ENCODE results near the gene SCN11A. TPM values are rescaled to one million over a fixed set of nuclear protein-coding genes. Genes with fewer than 3 reads are reported as not detected.

The SCN11A gene
- total RNA-seq, 1 experiment from 2014 or later, result 0.05 TPM

DNA sequence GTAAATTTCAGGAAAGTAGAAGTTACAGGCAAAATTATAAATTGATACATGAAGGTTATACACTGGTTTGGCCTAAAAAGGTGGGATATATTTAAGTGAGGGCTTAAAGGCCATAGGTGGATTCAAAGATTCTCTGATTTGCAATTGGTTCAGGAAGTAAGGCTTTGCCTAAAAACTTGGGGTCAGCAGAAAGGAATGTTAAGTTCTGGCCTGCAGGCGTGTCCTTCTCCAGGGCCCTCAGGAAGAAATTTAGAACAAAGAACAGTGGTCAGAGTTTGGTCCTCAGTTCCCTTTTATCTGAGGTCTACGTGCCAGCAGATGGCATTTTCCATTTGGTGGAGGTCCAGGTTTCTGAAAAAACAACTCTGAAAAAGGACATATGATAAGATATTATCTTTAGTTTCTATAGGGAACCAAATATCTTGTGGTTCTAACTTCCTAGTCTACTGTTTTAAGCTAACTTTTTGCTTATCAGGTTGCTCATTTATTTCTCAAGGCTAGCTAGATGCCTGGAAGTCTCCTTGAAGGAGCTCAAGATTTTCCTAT lies 40.5 kb downstream of the SCN11A start:
- Histone ChIP-seq H2AFZ (ENCODE audit: low read depth, low read length, poor library complexity, severe bottlenecking) (no peak overlapping the region), H3K27ac (ENCODE audit: low read depth, low read length) (no peak overlapping the region), H3K4me3 (replicated peaks in 1 of 2; ENCODE audit: low read depth in 1 of 2, low read length in 2 of 2) (no peak overlapping the region), H3K36me3 (ENCODE audit: control insufficient read depth in 1 of 2, insufficient read depth in 2 of 2, low read length in 2 of 2) (no peaks in the 10 kb centered on the region), H3K9me2 (ENCODE audit: insufficient read depth) (no peaks in the 10 kb centered on the region), H3K4me1 (ENCODE audit: control insufficient read depth in 1 of 2, insufficient read depth in 2 of 2, low read length in 2 of 2) (no peaks in the 10 kb centered on the region), H4K20me1 (ENCODE audit: insufficient read depth) (no peaks in the 10 kb centered on the region), H3K9me3 (ENCODE audit: control insufficient read depth in 1 of 2, insufficient read depth in 1 of 2, low read depth in 1 of 2, low read length in 2 of 2) (no peaks in the 10 kb centered on the region), H3K27me3 (ENCODE audit: insufficient read depth, low read length) (0 out of 2 replicates have a peak, but pooled peaks cover 3% of the 10 kb centered on the region), H3K9ac (ENCODE audit: low read length) (no peak overlapping the region), H3K79me2 (ENCODE audit: insufficient read depth, low read length) (no peaks in the 10 kb centered on the region), H3K4me2 (ENCODE audit: low read length) (no peak overlapping the region)
- RAD21 ChIA-PET (ENCODE audit: low non-redundant PET in 1 of 2, low total read pairs in 2 of 2, uncharacterized antibody in 2 of 2, unreplicated experiment in 2 of 2), result no interaction called here
- POLR2A ChIA-PET, result no interaction called here
- DNase-seq (ENCODE audit: low read depth, low spot score) (no peak), ATAC-seq (no peak)
- no peak for TF ChIP-seq POLR2AphosphoS5 (IDR thresholded peaks at IDR 0.05; ENCODE audit: low read depth, low read length)
- TF ChIP-seq FOSL1 (IDR thresholded peaks at IDR 0.05; ENCODE audit: low read depth), result no peak
- no peak for TF ChIP-seq JUND (IDR thresholded peaks at IDR 0.05)
- TF ChIP-seq, protein P1, sequence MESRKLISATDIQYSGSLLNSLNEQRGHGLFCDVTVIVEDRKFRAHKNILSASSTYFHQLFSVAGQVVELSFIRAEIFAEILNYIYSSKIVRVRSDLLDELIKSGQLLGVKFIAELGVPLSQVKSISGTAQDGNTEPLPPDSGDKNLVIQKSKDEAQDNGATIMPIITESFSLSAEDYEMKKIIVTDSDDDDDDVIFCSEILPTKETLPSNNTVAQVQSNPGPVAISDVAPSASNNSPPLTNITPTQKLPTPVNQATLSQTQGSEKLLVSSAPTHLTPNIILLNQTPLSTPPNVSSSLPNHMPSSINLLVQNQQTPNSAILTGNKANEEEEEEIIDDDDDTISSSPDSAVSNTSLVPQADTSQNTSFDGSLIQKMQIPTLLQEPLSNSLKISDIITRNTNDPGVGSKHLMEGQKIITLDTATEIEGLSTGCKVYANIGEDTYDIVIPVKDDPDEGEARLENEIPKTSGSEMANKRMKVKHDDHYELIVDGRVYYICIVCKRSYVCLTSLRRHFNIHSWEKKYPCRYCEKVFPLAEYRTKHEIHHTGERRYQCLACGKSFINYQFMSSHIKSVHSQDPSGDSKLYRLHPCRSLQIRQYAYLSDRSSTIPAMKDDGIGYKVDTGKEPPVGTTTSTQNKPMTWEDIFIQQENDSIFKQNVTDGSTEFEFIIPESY (IDR thresholded peaks at IDR 0.05; ENCODE audit: extremely low read depth, insufficient replicate concordance, low read length), result no peak
- no peak for TF ChIP-seq EZH2phosphoT487 (IDR thresholded peaks at IDR 0.05; ENCODE audit: borderline replicate concordance)
- TF ChIP-seq CEBPB (IDR thresholded peaks at IDR 0.05; ENCODE audit: low read depth), result no peak
- TF ChIP-seq, protein P2, sequence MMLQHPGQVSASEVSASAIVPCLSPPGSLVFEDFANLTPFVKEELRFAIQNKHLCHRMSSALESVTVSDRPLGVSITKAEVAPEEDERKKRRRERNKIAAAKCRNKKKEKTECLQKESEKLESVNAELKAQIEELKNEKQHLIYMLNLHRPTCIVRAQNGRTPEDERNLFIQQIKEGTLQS (IDR thresholded peaks at IDR 0.05), result no peak
- TF ChIP-seq SIN3A (IDR thresholded peaks at IDR 0.05; ENCODE audit: low read depth), result no peak
- no peak for TF ChIP-seq POLR2A (IDR thresholded peaks at IDR 0.05; ENCODE audit: borderline replicate concordance, extremely low read depth, insufficient read depth, insufficient read length)
- no peak for TF ChIP-seq ELF1 (IDR thresholded peaks at IDR 0.05; ENCODE audit: borderline replicate concordance, low read depth)
- TF ChIP-seq RAD21 (IDR thresholded peaks at IDR 0.05; ENCODE audit: low read depth), result no peak
- no peak for TF ChIP-seq ZNF274 (IDR thresholded peaks at IDR 0.05; ENCODE audit: low read depth, low read length)
- no peak for TF ChIP-seq SP1 (IDR thresholded peaks at IDR 0.05; ENCODE audit: low read depth)
- TF ChIP-seq, protein P3, sequence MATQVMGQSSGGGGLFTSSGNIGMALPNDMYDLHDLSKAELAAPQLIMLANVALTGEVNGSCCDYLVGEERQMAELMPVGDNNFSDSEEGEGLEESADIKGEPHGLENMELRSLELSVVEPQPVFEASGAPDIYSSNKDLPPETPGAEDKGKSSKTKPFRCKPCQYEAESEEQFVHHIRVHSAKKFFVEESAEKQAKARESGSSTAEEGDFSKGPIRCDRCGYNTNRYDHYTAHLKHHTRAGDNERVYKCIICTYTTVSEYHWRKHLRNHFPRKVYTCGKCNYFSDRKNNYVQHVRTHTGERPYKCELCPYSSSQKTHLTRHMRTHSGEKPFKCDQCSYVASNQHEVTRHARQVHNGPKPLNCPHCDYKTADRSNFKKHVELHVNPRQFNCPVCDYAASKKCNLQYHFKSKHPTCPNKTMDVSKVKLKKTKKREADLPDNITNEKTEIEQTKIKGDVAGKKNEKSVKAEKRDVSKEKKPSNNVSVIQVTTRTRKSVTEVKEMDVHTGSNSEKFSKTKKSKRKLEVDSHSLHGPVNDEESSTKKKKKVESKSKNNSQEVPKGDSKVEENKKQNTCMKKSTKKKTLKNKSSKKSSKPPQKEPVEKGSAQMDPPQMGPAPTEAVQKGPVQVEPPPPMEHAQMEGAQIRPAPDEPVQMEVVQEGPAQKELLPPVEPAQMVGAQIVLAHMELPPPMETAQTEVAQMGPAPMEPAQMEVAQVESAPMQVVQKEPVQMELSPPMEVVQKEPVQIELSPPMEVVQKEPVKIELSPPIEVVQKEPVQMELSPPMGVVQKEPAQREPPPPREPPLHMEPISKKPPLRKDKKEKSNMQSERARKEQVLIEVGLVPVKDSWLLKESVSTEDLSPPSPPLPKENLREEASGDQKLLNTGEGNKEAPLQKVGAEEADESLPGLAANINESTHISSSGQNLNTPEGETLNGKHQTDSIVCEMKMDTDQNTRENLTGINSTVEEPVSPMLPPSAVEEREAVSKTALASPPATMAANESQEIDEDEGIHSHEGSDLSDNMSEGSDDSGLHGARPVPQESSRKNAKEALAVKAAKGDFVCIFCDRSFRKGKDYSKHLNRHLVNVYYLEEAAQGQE (IDR thresholded peaks at IDR 0.05; ENCODE audit: low read depth), result no peak
- no TSS peak for BruUV-seq (replicated peaks)
- intact Hi-C loops (cut with micrococcal nuclease), result no loop called here
- CTCF ChIA-PET, result interaction anchor here (3.2 kb wide), 1 partner anchor 11 kb away, joined by 12 read pairs; no protein-coding TSS in a partner anchor
